GM12878 (cell line): ENCODE data around the gene AMPD3. TPM values are rescaled to one million over a fixed set of nuclear protein-coding genes. Genes with fewer than 3 reads are reported as not detected.

Experiments
- ATAC-seq: fragments of 200-7000 bp; cut with Tn5 transposase; 3 replicates; pipeline ENCODE4 v1.9.1; 2020; ENCODE audit warnings: mild to moderate bottlenecking, moderate library complexity
- BruUV-seq: library from RNA; stranded (reverse); fragments of 400-500 nt; replicated peaks from 2 replicates; lab custom pipeline; 2021; lab: Mats Ljungman, UMichigan
- CTCF ChIA-PET: fragments of 300-600 bp; sonication (Branson Sonifier 250); formaldehyde crosslinking; extraction: SDS; loops from one replicate; lab custom pipeline; 2021; ENCODE audit warnings: inconsistent platforms; lab: Yijun Ruan, JAX
- POLR2A ChIA-PET: fragments of 350-600 bp; formaldehyde crosslinking; extraction: SDS; loops from one replicate; lab custom pipeline; 2021; ENCODE audit warnings: inconsistent platforms; lab: Charles Lee
- RAD21 ChIA-PET: fragments of 300-600 bp; sonication (Branson Sonifier 250); formaldehyde crosslinking; loops from one replicate; lab custom pipeline; 2023; ENCODE audit warnings: antibody characterized with exemption; ENCODE audit not compliant: unreplicated experiment; lab: Charles Lee
- SMC1A ChIA-PET: fragments of 300-600 bp; sonication (Branson Sonifier 250); formaldehyde crosslinking; loops from one replicate; lab custom pipeline; 2023; ENCODE audit not compliant: unreplicated experiment, uncharacterized antibody; lab: Charles Lee
- DNase-seq: peaks from one replicate; pipeline ENCODE4 v3.0.0-alpha.2; 2011; ENCODE audit warnings: low read depth, low spot score
- FAIRE-seq: peaks from 3 replicates; lab custom pipeline; 2011; peaks lifted over from hg19 to GRCh38; lab: Jason Lieb, UNC
- H2AFZ ChIP-seq: 2 replicates; pipeline ENCODE4 v1.6.0; 2011; ENCODE audit warnings: low read depth, low read length, control low read depth; ENCODE audit not compliant: control insufficient read depth
- H3K27ac ChIP-seq: 2 replicates; pipeline ENCODE4 v1.5.1; 2011; ENCODE audit warnings: control low read depth; ENCODE audit not compliant: control insufficient read depth, insufficient read depth
- H3K27me3 ChIP-seq, 2 experiments: replicated peaks in 1 of 2; 2 replicates each; pipeline versions ENCODE4 v1.6.0 to v1.6.1; 2011; ENCODE audit warnings: low read length in 1 of 2; ENCODE audit not compliant: control insufficient read depth in 2 of 2, insufficient read depth in 2 of 2
- H3K36me3 ChIP-seq, 2 experiments: 2 replicates each; pipeline ENCODE4 v1.5.1; 2011; ENCODE audit warnings: low read length in 1 of 2; ENCODE audit not compliant: control insufficient read depth in 2 of 2, insufficient read depth in 2 of 2
- H3K4me1 ChIP-seq: 2 replicates; pipeline ENCODE4 v1.6.1; 2011; ENCODE audit warnings: mild to moderate bottlenecking, low read length, moderate library complexity, mixed read lengths; ENCODE audit not compliant: control insufficient read depth, insufficient read depth
- H3K4me2 ChIP-seq: 2 replicates; pipeline ENCODE4 v1.6.0; 2011; ENCODE audit warnings: control low read depth; ENCODE audit not compliant: control insufficient read depth, insufficient read depth
- H3K4me3 ChIP-seq: fragments of 200-600 bp; sonication (generic); 2 replicates; pipeline ENCODE4 v1.5.1; 2016
- H3K79me2 ChIP-seq: 2 replicates; pipeline ENCODE4 v1.6.0; 2011; ENCODE audit warnings: low read length; ENCODE audit not compliant: control insufficient read depth, insufficient read depth
- H3K9ac ChIP-seq: 2 replicates; pipeline ENCODE4 v1.8.0; 2011; ENCODE audit warnings: low read length, control low read depth, mixed read lengths; ENCODE audit not compliant: control insufficient read depth, insufficient read depth
- H3K9me3 ChIP-seq: replicated peaks from 3 replicates; pipeline ENCODE4 v1.5.1; 2011; ENCODE audit warnings: mild to moderate bottlenecking, low read length; ENCODE audit not compliant: control insufficient read depth, insufficient read depth
- H4K20me1 ChIP-seq: 2 replicates; pipeline ENCODE4 v1.6.0; 2011; ENCODE audit not compliant: control insufficient read depth, insufficient read depth
- BCL11A ChIP-seq: IDR thresholded peaks from 2 replicates; pipeline ENCODE4 v1.6.1; 2011; ENCODE audit warnings: low read depth, low read length
- BMI1 ChIP-seq: fragments of 450-650 bp; IDR thresholded peaks from 2 replicates; pipeline ENCODE4 v1.6.1; 2016; ENCODE audit warnings: mild to moderate bottlenecking, moderate library complexity, borderline replicate concordance
- CBFB ChIP-seq: IDR thresholded peaks from 2 replicates; pipeline ENCODE4 v1.6.1; 2016; ENCODE audit warnings: antibody characterized with exemption, low read depth
- JUNB ChIP-seq: IDR thresholded peaks from 2 replicates; pipeline ENCODE4 v1.6.1; 2016; ENCODE audit warnings: antibody characterized with exemption, mild to moderate bottlenecking
- KAT2A ChIP-seq: conservative IDR thresholded peaks from 2 replicates; pipeline ENCODE4 v1.6.1; 2011; ENCODE audit warnings: low read depth, low read length; ENCODE audit not compliant: control insufficient read depth
- MYB ChIP-seq: fragments of 150-350 bp; IDR thresholded peaks from 2 replicates; pipeline ENCODE4 v1.6.1; 2014; ENCODE audit warnings: mild to moderate bottlenecking, low read depth, low read length, borderline replicate concordance
- RAD21 ChIP-seq: IDR thresholded peaks from 2 replicates; pipeline ENCODE4 v1.6.1; 2011; ENCODE audit warnings: mild to moderate bottlenecking, low read depth, low read length, moderate library complexity; ENCODE audit not compliant: insufficient read depth
- RCOR1 ChIP-seq: conservative IDR thresholded peaks from 2 replicates; pipeline ENCODE4 v1.6.1; 2012; ENCODE audit warnings: low read depth, low read length, improper control_type of control experiment
- RFX5 ChIP-seq: IDR thresholded peaks from 2 replicates; pipeline ENCODE4 v1.6.1; 2011; ENCODE audit warnings: low read depth, low read length, improper control_type of control experiment
- TCF7 ChIP-seq: IDR thresholded peaks from 2 replicates; pipeline ENCODE4 v1.6.1; 2014; ENCODE audit warnings: antibody characterized with exemption, borderline replicate concordance
- WGBS: methylation state at CpG from one replicate; pipeline ENCODE4 v1.1.6; 2016; ENCODE audit warnings: low lambda C conversion rate; ENCODE audit not compliant: insufficient replicate concordance, insufficient coverage; ENCODE audit errors: missing lambda C conversion rate; 5-methylcytosine and 5-hydroxymethylcytosine counted together
- in situ Hi-C: fragments of 300-500 bp; cut with MboI; formaldehyde crosslinking; loops from 9 replicates; pipeline ENCODE4 v1.14.3; 2018; ENCODE audit warnings: mixed read lengths
- intact Hi-C: fragments of 100-400 bp; cut with micrococcal nuclease; formaldehyde crosslinking; loops from one replicate; pipeline ENCODE4 v1.14.2; 2022; ENCODE audit not compliant: unreplicated experiment
- polyA plus RNA-seq, 11 experiments: library from polyadenylated mRNA; depleted of rRNA in 4 of 11; unstranded in 6 of 11; stranded (reverse) in 5 of 11; fragments of >200 nt; fragmentation: Nextera tagmentation in 4 of 11; fragmentation: Illumina TruSeq in 1 of 11; extraction: Ambion mirVana in 4 of 11; extraction: Trizol in 1 of 11; gene quantifications; 1 replicate in 1 of 11; 2 replicates in 10 of 11; pipeline versions ENCODE4 v1.2.1 to v1.2.3, GENCODE V29; 2011 to 2016; ENCODE audit warnings: inconsistent platforms in 2 of 11, missing spikeins in 2 of 11, low read depth in 1 of 11
- total RNA-seq, 4 experiments: library from RNA; depleted of rRNA in 3 of 4; stranded (reverse); fragments of >200 nt in 3 of 4; fragmentation: Illumina TruSeq in 1 of 4; extraction: Trizol in 1 of 4; gene quantifications; 2 replicates each; pipeline versions ENCODE4 v1.2.1 to v1.2.3, GENCODE V29; 2013 to 2021
- TF ChIP-seq, protein P1 (sequence below): fragments of 450-650 bp; IDR thresholded peaks from 2 replicates; pipeline ENCODE4 v1.6.1; 2017; ENCODE audit warnings: antibody characterized with exemption, mild to moderate bottlenecking, moderate library complexity
- TF ChIP-seq, protein P2 (sequence below): IDR thresholded peaks from 2 replicates; pipeline ENCODE4 v1.6.1; 2011; ENCODE audit warnings: mild to moderate bottlenecking, low read depth, low read length, moderate library complexity; ENCODE audit not compliant: insufficient replicate concordance

Gene AMPD3
- total and polyA plus RNA-seq, 10 of the 15 experiments (the other 5 are each of a cell fraction or from before 2014, with no cell fraction given), result 5.6 to 28.6 (median 15.9) TPM

DNA sequence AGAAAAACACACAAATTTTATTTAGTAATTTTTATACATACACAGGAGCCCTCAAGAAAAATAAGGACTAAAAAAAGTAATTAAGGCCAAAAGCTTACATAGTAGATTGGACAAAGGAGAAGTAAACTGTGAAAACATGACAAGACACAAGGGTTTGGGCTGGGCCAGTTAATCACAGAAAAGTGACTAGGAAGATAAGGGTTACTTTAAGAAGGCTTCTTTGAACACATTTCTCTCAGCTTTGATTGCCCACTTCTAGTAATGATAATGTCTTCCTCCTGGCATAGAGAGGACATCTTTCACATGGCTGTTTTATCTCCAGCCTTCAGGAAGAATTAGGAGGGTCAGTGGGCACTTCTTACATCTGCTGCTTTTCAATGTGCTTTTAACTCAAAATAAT, 82.5 kb downstream of the AMPD3 start:
- Histone ChIP-seq H4K20me1 (no peaks in the 10 kb centered on the region), H3K36me3 (no peaks in the 10 kb centered on the region), H3K4me3 (no peak overlapping the region), H3K4me2 (no peak overlapping the region), H3K27ac (no peak overlapping the region), H3K27me3 (peaks cover 0 to 5% of the 10 kb centered on the region in 2 experiments; a peak in 1 of 4 replicates), H3K9ac (no peak overlapping the region), H3K79me2 (no peaks in the 10 kb centered on the region), H2AFZ (no peak overlapping the region), H3K4me1 (peaks cover 5% of the 10 kb centered on the region), H3K9me3 (no peaks in the 10 kb centered on the region; the same call in 2 of the 3 replicates)
- FAIRE-seq (no peak), ATAC-seq (no peak), DNase-seq (no peak)
- RAD21 ChIA-PET, result no interaction called here
- in situ Hi-C loops (no loop called here), intact Hi-C loops (no loop called here)
- SMC1A ChIA-PET, result interaction anchor here (1.1 kb wide), 1 partner anchor 76 kb away, joined by 4 read pairs; no protein-coding TSS in a partner anchor
- POLR2A ChIA-PET, result interaction anchor here (0.6 to 1.1 kb wide), 2 partner anchors 77 to 729 kb away, joined by 3 to 5 read pairs; no protein-coding TSS in a partner anchor
- CTCF ChIA-PET, result interaction anchor here (1.0 to 1.1 kb wide), 3 partner anchors 9 to 171 kb away, joined by 3 to 4 read pairs (median 3); no protein-coding TSS in a partner anchor
- no peak for TF ChIP-seq RCOR1
- TF ChIP-seq, protein P1, sequence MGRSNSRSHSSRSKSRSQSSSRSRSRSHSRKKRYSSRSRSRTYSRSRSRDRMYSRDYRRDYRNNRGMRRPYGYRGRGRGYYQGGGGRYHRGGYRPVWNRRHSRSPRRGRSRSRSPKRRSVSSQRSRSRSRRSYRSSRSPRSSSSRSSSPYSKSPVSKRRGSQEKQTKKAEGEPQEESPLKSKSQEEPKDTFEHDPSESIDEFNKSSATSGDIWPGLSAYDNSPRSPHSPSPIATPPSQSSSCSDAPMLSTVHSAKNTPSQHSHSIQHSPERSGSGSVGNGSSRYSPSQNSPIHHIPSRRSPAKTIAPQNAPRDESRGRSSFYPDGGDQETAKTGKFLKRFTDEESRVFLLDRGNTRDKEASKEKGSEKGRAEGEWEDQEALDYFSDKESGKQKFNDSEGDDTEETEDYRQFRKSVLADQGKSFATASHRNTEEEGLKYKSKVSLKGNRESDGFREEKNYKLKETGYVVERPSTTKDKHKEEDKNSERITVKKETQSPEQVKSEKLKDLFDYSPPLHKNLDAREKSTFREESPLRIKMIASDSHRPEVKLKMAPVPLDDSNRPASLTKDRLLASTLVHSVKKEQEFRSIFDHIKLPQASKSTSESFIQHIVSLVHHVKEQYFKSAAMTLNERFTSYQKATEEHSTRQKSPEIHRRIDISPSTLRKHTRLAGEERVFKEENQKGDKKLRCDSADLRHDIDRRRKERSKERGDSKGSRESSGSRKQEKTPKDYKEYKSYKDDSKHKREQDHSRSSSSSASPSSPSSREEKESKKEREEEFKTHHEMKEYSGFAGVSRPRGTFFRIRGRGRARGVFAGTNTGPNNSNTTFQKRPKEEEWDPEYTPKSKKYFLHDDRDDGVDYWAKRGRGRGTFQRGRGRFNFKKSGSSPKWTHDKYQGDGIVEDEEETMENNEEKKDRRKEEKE, result no peak
- TF ChIP-seq KAT2A, result no peak
- no TSS peak for BruUV-seq

DNA sequence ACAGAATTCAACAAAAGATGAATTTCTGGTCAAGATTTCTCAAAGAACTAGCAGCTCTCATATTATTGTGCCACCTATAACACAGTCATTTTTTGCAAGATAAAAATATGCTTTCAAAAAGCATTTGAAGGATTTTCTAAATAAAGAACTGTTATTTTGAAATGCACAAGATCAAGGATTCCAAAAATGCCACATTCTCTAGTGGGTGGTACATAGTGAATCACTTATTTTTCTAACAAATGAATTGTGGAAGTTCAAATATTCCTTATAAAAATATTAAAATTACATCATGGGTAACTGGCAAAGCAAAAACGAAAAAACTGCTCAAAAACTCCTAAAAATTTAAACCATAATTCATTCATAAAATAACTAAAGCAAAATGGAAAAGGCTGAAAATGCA, 83.9 kb downstream of the AMPD3 start:
- H3K36me3 ChIP-seq, result no peaks in the 10 kb centered on the region
- intact Hi-C loops (no loop called here), in situ Hi-C loops (no loop called here)
- H3K4me3 ChIP-seq, result no peak overlapping the region
- WGBS, result 0% methylated on average over 1 of the region's 1 CpG
- H2AFZ ChIP-seq, result no peak overlapping the region
- CTCF ChIA-PET, result no interaction called here
- ATAC-seq (no peak), FAIRE-seq (no peak), DNase-seq (no peak)
- no TSS peak for BruUV-seq
- POLR2A ChIA-PET, result no interaction called here
- H3K27ac ChIP-seq, result no peak overlapping the region
- no peaks in the 10 kb centered on the region for H4K20me1 ChIP-seq
- no peaks in the 10 kb centered on the region; the same call in 2 of the 3 replicates for H3K9me3 ChIP-seq
- peaks cover 0 to 5% of the 10 kb centered on the region in 2 experiments; a peak in 1 of 4 replicates for H3K27me3 ChIP-seq
- no peak overlapping the region for H3K4me2 ChIP-seq
- RAD21 ChIA-PET, result interaction anchor here (0.8 kb wide), 1 partner anchor 115 kb away, joined by 3 read pairs; no protein-coding TSS in a partner anchor
- H3K9ac ChIP-seq, result no peak overlapping the region
- no peaks in the 10 kb centered on the region for H3K79me2 ChIP-seq
- H3K4me1 ChIP-seq, result peaks cover 5% of the 10 kb centered on the region
- SMC1A ChIA-PET, result interaction anchor here (0.9 to 1.1 kb wide), 2 partner anchors 77 to 97 kb away, joined by 3 to 4 read pairs; no protein-coding TSS in a partner anchor
- TF ChIP-seq BCL11A (no peak), JUNB (no peak), CBFB (no peak), TCF7 (no peak), BMI1 (no peak), RAD21 (no peak), RFX5 (no peak), MYB (no peak)
- TF ChIP-seq, protein P2, sequence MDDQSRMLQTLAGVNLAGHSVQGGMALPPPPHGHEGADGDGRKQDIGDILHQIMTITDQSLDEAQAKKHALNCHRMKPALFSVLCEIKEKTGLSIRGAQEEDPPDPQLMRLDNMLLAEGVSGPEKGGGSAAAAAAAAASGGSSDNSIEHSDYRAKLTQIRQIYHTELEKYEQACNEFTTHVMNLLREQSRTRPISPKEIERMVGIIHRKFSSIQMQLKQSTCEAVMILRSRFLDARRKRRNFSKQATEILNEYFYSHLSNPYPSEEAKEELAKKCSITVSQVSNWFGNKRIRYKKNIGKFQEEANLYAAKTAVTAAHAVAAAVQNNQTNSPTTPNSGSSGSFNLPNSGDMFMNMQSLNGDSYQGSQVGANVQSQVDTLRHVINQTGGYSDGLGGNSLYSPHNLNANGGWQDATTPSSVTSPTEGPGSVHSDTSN, result no peak
